A673 (cell line): ENCODE results near the gene PTBP1. TPM values are rescaled to one million over a fixed set of nuclear protein-coding genes. Genes with fewer than 3 reads are reported as not detected.

ENCODE experiments used
- BruUV-seq: library from RNA; stranded (reverse); fragments of 400-500 nt; replicated peaks from 2 replicates; lab custom pipeline; 2021; lab: Mats Ljungman, UMichigan
- CTCF ChIA-PET: fragments of 300-600 bp; sonication (Branson Sonifier 250); formaldehyde crosslinking; loops from one replicate; lab custom pipeline; 2022; ENCODE audit warnings: antibody characterized with exemption; lab: Charles Lee
- POLR2A ChIA-PET: fragments of 300-600 bp; sonication (Branson Sonifier 250); formaldehyde crosslinking; loops from one replicate; lab custom pipeline; 2022; ENCODE audit warnings: antibody characterized with exemption; ENCODE audit not compliant: low non-redundant PET; lab: Charles Lee
- DNase-seq: peaks from one replicate; pipeline ENCODE4 v3.0.0-alpha.2; 2015; ENCODE audit warnings: low spot score
- H3K27ac ChIP-seq: fragments of 200-600 bp; sonication (generic); 2 replicates; pipeline ENCODE4 v1.5.1; 2016; ENCODE audit warnings: mixed run types, low read depth, mild to moderate bottlenecking, mixed read lengths, antibody characterized with exemption, low read length; ENCODE audit not compliant: poor library complexity, severe bottlenecking
- H3K27me3 ChIP-seq: fragments of 200-600 bp; sonication (generic); replicated peaks from 2 replicates; pipeline ENCODE4 v1.6.1; 2017; ENCODE audit warnings: mixed run types, low read depth, mild to moderate bottlenecking, mixed read lengths, antibody characterized with exemption, low read length; ENCODE audit not compliant: insufficient read depth, poor library complexity
- H3K36me3 ChIP-seq: fragments of 200-600 bp; sonication (generic); 2 replicates; pipeline ENCODE4 v1.6.1; 2016; ENCODE audit warnings: mixed run types, mild to moderate bottlenecking, mixed read lengths, antibody characterized with exemption, low read length; ENCODE audit not compliant: insufficient read depth, poor library complexity, severe bottlenecking
- H3K4me1 ChIP-seq: fragments of 200-600 bp; sonication (generic); 2 replicates; pipeline ENCODE4 v1.6.1; 2017; ENCODE audit warnings: mixed run types, mild to moderate bottlenecking, mixed read lengths, antibody characterized with exemption, low read length; ENCODE audit not compliant: insufficient read depth, poor library complexity, severe bottlenecking
- H3K4me3 ChIP-seq: fragments of 200-600 bp; sonication (generic); 2 replicates; pipeline ENCODE4 v1.5.1; 2016; ENCODE audit warnings: low read depth, mixed run types, mild to moderate bottlenecking, mixed read lengths, low read length; ENCODE audit not compliant: poor library complexity, severe bottlenecking
- H3K9me3 ChIP-seq: fragments of 200-600 bp; sonication (generic); 2 replicates; pipeline ENCODE4 v1.6.1; 2016; ENCODE audit warnings: mixed run types, low read depth, mild to moderate bottlenecking, mixed read lengths, antibody characterized with exemption, low read length; ENCODE audit not compliant: poor library complexity, severe bottlenecking
- CTCF ChIP-seq: fragments of 300-800, 200-600 bp; sonication (generic); conservative IDR thresholded peaks from 2 replicates; pipeline ENCODE4 v1.5.1; 2017; ENCODE audit warnings: low read depth, mild to moderate bottlenecking, antibody characterized with exemption, low read length, moderate library complexity, mixed read lengths
- EZH2 ChIP-seq: fragments of 200-600 bp; sonication (generic); IDR thresholded peaks from 2 replicates; pipeline ENCODE4 v1.6.1; 2017; ENCODE audit warnings: borderline replicate concordance, low read depth, mild to moderate bottlenecking, mixed read lengths, antibody characterized with exemption, low read length; ENCODE audit not compliant: poor library complexity, severe bottlenecking
- intact Hi-C: fragments of 100-400 bp; cut with micrococcal nuclease; formaldehyde crosslinking; loops from one replicate; pipeline ENCODE4 v1.10.0; 2022; ENCODE audit not compliant: unreplicated experiment
- total RNA-seq: library from RNA; stranded (reverse); gene quantifications from 2 replicates; pipeline ENCODE4 v1.2.3, GENCODE V29; 2021

Gene PTBP1
- total RNA-seq, 1 experiment from 2014 or later, result 800 TPM

GRCh38 chr19:813219-814151 lies 16.2 kb downstream of the PTBP1 start:
- CTCF ChIA-PET, result interaction anchor here (0.6 kb wide), 1 partner anchor 106 kb away, joined by 5 read pairs; no protein-coding TSS in a partner anchor
- intact Hi-C loops, result no loop called here
- DNase-seq, result no peak
- Histone ChIP-seq H3K4me3 (no peak overlapping the region), H3K27me3 (no peaks in the 10 kb centered on the region), H3K36me3 (peaks cover 48% of the 10 kb centered on the region), H3K27ac (no peak overlapping the region), H3K4me1 (peaks cover 17% of the 10 kb centered on the region), H3K9me3 (no peaks in the 10 kb centered on the region)
- no TSS peak for BruUV-seq
- POLR2A ChIA-PET, result no interaction called here
- no peak for TF ChIP-seq EZH2
- no peak for TF ChIP-seq CTCF

- H3K4me3 ChIP-seq, result no peak overlapping the region
- TF ChIP-seq CTCF (no peak), EZH2 (no peak)
- no peak for DNase-seq
- no peak overlapping the region for H3K27ac ChIP-seq
- BruUV-seq, result no TSS peak
- ChIA-PET POLR2A (no interaction called here), CTCF (no interaction called here)
- H3K36me3 ChIP-seq, result peaks cover 41% of the 10 kb centered on the region
- peaks cover 17% of the 10 kb centered on the region for H3K4me1 ChIP-seq
- no peaks in the 10 kb centered on the region for H3K27me3 ChIP-seq
- H3K9me3 ChIP-seq, result no peaks in the 10 kb centered on the region
- intact Hi-C loops, result no loop called here
These were observed 17.2 kb downstream of the PTBP1 start for GRCh38 chr19:814152-815078.

GRCh38 chr19:815079-815774 lies 18.0 kb downstream of the PTBP1 start:
- intact Hi-C loops, result no loop called here
- H3K27me3 ChIP-seq, result no peaks in the 10 kb centered on the region
- DNase-seq, result no peak
- BruUV-seq, result no TSS peak
- POLR2A ChIA-PET, result no interaction called here
- no peak overlapping the region for H3K27ac ChIP-seq
- H3K4me1 ChIP-seq, result peaks cover 17% of the 10 kb centered on the region
- no peak overlapping the region for H3K4me3 ChIP-seq
- H3K36me3 ChIP-seq, result peaks cover 33% of the 10 kb centered on the region
- no peak for TF ChIP-seq CTCF
- no peak for TF ChIP-seq EZH2
- no peaks in the 10 kb centered on the region for H3K9me3 ChIP-seq
- CTCF ChIA-PET, result no interaction called here
